ENCODE results near the gene CRYBB1.

GRCh38 chr22:26658161-26658560, 40.3 kb upstream of the CRYBB1 start:
- TF ChIP-seq POLR2A (IDR thresholded peaks at IDR 0.05; ENCODE audit: low read length) (no peak), GATA1 (IDR thresholded peaks at IDR 0.05; ENCODE audit: low read depth, low read length) (no peak)

Data from erythroblast (primary cell).